HG03442 (cell line): ENCODE data around the gene APC.
A peak's percentile ranks its signal among the peaks of the same experiment; 100 is the strongest.

ENCODE experiments used
- ATAC-seq: cut with Tn5 transposase; IDR thresholded peaks from one replicate; pipeline ENCODE4 v1.9.1; 2021; ENCODE audit warnings: mild to moderate bottlenecking, moderate library complexity; ENCODE audit not compliant: unreplicated experiment

Gene APC

DNA sequence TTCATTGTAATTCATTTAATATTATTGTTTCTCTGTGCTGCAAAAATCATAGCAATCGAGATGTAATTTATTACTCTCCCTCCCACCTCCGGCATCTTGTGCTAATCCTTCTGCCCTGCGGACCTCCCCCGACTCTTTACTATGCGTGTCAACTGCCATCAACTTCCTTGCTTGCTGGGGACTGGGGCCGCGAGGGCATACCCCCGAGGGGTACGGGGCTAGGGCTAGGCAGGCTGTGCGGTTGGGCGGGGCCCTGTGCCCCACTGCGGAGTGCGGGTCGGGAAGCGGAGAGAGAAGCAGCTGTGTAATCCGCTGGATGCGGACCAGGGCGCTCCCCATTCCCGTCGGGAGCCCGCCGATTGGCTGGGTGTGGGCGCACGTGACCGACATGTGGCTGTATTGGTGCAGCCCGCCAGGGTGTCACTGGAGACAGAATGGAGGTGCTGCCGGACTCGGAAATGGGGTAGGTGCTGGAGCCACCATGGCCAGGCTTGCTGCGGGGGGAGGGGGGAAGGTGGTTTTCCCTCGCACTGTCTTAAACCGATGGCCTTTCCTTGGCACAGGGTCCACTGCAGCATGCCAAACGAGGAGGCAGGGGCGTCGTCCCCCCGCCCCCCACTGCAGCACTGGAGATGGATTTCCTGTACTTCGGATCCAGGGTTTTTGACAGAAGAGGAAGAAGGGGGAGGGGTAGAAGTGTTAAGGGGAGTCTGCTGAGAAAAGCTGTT, at the start of gene APC:
Gene APC (plus strand): TSS at position 423 of the 728 bp plus-strand sequence. CDS start 17,006 bp downstream, outside the sequence.
- peak; percentile 99 for ATAC-seq

- ATAC-seq = no peak
These were observed 48.4 kb upstream of the APC start for GRCh38 chr5:112689155-112689909.

DNA sequence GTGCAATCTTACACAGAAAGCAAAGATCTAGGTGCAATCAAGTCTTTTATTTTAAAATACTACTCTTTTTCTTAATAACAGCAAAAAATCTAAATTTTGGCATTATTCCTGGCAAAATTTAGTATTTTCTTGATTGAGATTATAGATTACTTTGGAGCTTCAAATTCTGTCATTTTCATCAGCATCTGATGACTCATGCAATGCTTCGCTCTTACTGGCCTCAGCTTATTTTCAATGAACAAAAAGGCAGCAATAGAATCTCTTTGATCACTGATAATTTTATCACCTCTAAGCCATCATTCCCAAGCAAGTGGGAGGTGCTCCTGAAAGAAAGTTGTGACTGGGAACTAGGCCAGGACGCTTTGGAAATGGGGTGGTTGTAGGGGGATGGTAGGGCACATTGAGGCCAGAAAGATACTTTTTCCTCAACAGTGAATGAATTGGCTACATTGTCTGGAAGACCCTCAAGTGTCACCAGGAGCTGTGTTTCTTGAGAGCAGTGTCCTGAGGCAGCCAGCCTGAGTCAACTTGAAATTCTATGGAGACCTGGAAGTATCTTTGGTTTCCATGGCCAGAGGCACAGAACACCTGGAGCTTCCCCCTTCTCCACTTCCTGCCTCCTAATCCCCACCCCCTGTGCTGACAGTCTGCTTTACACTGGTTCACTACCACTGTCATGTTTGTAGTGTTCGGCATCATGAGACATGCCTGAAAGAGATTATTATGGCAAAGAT, 46.9 kb upstream of the APC start:
- ATAC-seq = no peak

- no peak for ATAC-seq
These were observed 46.4 kb upstream of the APC start for GRCh38 chr5:112691339-112691680.

DNA sequence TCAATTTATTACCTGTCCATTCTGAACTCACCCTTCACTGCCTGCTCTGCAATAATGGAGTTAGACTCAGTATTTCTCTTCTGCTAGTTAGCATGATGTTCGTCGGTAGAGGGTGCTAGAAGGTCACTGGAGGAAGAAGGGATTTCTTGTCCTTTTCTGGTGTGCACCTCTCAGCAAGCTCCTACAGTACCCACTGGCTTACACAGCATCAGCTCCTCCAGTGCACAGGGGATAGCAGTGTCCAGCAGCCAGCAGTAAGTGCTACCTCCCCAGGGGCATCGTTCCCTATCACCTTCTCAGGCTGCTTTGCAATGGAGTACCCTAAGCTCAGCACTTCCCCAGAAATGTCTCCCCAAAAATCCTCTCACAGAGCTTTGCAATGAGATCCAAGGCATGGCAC, 45.9 kb upstream of the APC start:
- ATAC-seq = peak; percentile 44

GRCh38 chr5:112692472-112692871, 45.2 kb upstream of the APC start:
- ATAC-seq = no peak

- ATAC-seq = no peak
These were observed 44.4 kb upstream of the APC start for GRCh38 chr5:112693301-112693700.

DNA sequence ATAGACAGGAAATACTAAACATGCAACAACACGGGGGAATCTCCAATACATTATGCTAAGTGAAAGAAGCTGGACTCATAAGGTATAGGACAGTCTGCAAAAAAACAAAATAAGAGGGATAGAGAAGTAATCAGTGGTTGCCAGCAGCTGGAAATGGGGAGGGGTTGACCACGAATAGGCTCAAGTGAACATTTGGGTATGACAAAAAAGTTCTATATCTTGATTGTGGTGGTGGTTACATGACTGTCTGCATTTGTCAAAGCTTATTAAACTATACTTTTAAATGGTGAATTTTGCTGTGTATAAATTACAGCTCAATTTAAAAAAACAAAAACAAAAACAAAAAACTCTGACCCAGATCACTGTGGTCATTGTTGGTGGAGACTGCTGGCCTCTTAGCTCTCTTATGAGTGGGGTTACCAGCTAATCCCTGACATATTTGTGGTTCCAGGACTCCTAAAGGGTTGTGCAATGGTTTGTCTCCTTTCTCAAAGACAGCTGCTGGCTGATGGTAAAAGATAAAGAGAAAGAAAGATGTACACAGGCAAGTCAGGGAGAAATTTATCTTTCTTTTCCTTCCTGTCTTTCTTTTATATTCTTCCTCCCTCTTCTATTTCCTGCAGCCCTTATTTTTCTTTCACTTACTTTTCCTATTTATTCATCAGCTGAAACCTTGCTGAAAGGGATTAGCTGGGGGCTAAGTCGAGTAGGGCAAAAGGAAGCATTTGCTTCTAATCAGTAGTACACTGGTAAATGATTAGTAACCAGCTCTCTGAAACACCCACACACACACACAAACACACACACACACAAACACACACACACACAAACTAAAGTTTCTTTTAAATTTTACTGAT, 42.6 kb upstream of the APC start:
- no peak for ATAC-seq

GRCh38 chr5:112696786-112697185, 40.9 kb upstream of the APC start:
- no peak for ATAC-seq

- ATAC-seq = no peak
These were observed 40.4 kb upstream of the APC start for GRCh38 chr5:112697322-112697721.

- no peak for ATAC-seq
These were observed 39.9 kb upstream of the APC start for GRCh38 chr5:112697833-112698232.

DNA sequence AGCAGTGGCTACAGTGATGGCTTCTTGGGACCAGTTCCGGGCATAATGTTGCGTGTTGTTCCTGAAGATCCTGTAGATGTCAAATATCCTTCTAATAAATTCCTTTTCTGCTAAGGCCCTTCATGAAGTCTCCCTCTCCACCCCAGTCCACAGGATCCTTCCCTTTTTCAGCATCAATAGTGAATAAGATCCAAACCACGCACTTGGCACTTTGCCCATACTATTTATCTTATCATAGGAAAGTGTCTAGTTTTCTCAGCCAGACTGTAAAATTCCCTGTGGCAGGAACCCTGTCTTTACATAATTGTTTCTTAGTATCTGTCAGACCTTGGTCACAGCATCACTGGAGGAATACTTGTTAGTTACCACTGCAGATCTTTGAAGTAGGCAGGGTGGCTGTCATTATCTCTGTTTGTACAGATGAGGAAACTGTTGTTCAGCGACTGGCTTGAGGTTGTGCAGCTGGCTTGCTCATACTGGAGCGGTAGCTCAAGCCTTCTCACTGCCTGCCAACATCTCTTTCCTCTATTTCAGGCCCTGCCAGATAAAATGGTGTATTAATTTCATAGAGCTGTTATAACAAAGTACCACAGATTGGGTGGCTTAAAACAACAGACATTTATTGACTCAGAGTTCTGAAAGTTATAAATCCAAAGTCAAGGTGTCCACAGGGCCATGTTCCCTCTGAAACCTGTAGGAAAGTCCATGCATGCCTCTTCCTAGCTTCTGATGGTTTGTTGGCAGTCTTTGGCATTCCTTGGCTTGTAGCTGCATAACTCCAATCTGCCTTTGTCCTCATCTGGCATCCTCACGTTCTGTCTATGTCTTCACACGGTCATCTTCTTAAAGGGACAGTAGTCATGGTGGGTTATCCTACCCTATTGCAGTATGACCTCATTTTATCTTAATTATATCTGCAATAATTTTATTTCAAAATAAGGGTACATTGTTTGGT, 33.5 kb upstream of the APC start:
- ATAC-seq = no peak

GRCh38 chr5:112706446-112707016, 31.2 kb upstream of the APC start:
- ATAC-seq = no peak

DNA sequence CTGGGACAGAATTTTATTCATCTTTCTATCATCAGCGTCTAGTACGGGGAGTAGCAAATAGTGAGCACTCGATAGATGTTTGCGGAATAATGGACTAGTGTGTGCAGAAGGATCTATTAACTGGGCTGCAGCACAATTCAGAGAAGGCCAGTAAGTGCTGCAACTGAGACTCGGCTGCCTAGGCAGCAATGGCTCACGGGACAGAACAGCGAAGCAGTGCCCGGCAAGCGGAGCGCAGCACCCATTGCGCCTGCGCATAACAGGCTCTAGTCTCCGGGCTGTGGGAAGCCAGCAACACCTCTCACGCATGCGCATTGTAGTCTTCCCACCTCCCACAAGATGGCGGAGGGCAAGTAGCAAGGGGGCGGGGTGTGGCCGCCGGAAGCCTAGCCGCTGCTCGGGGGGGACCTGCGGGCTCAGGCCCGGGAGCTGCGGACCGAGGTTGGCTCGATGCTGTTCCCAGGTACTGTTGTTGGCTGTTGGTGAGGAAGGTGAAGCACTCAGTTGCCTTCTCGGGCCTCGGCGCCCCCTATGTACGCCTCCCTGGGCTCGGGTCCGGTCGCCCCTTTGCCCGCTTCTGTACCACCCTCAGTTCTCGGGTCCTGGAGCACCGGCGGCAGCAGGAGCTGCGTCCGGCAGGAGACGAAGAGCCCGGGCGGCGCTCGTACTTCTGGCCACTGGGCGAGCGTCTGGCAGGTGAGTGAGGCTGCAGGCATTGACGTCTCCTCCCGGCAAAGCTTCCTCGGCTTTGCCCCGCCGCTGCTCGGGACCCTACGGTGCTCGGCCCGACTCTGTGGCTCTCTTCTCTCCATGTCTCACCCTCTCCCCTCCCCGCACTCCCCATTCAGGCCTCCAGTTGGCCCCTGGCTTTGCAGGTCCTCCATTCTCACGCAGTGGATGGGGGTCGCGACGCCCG, 30.2 kb upstream of the APC start:
- peak; percentile 90 for ATAC-seq

DNA sequence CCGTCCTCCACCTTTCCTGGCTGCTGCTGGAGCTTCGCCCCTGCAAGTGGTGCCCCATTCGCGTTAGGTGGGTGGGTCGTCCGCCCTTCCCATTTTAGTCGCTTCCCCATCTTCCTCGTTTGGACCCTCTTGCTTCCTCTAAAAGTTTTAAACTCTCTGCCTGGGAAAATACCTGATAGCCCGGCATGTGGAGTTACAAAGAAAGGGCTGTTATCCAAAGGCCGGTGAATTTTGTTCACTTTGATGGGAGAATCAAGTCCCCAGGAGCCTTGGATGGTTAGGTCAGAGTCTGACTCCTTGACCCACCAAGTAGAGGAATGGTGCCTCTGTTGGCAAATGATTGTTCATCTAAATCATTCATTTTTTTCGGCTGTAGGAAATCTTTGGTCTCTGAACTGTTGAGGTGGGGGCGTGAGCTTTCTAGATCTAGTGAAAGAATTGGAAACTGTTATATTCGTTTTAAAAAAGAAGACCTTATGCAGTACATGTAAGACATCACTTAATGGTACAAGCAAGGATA, 29.5 kb upstream of the APC start:
- no peak for ATAC-seq

DNA sequence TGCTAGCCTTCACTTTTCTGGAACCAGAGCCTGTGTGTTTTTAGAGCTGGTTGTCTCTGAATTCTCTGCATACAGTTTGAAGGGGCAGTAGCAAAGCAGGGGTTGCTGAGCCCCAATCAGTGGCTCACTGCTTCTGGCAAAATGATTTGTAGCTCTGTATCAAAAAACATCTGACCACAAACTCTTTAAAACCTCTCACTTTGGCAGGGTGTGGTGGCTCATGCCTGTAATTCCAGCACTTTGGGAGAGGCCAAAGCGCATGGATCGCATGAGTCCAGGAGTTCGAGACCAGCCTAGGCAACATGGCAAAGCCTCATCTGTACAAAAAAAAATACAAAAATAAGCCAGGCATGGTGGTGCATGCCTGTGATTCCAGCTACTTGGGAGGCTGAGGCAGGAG, 28.3 kb upstream of the APC start:
- no peak for ATAC-seq

- ATAC-seq = no peak
These were observed 26.8 kb upstream of the APC start for GRCh38 chr5:112710896-112711295.

GRCh38 chr5:112711436-112711835, 26.2 kb upstream of the APC start:
- ATAC-seq = no peak
